NK-92 treated with Interleukin-12 subunit alpha and Interleukin-12 subunit beta, amount 100 ng/mL, for 24 hours (cell line): ENCODE results near the gene TYRP1.

Experiments
- DNase-seq: peaks from one replicate; lab custom pipeline; 2025; lab: John Stamatoyannopoulos, UW

The TYRP1 gene

GRCh38 chr9:12732971-12733370 is 39.8 kb downstream of the TYRP1 start:
- no peak for DNase-seq

- DNase-seq = no peak
Observed at GRCh38 chr9:12735665-12736064, 42.5 kb downstream of the TYRP1 start.

- no peak for DNase-seq
Observed at GRCh38 chr9:12737871-12738270, 44.7 kb downstream of the TYRP1 start.

GRCh38 chr9:12739014-12739652 is 45.9 kb downstream of the TYRP1 start:
- no peak for DNase-seq

- DNase-seq = no peak
Observed at GRCh38 chr9:12740845-12741244, 47.7 kb downstream of the TYRP1 start.

GRCh38 chr9:12748016-12748415 is 54.8 kb downstream of the TYRP1 start:
- no peak for DNase-seq

GRCh38 chr9:12748954-12749353 is 55.8 kb downstream of the TYRP1 start:
- DNase-seq = no peak

GRCh38 chr9:12753931-12754330 is 60.7 kb downstream of the TYRP1 start:
- no peak for DNase-seq

GRCh38 chr9:12759761-12760160 is 66.6 kb downstream of the TYRP1 start:
- no peak for DNase-seq
